ENCODE measurements around the gene MEIOB.
A peak's percentile ranks its signal among the peaks of the same experiment; 100 is the strongest.

The MEIOB gene

DNA sequence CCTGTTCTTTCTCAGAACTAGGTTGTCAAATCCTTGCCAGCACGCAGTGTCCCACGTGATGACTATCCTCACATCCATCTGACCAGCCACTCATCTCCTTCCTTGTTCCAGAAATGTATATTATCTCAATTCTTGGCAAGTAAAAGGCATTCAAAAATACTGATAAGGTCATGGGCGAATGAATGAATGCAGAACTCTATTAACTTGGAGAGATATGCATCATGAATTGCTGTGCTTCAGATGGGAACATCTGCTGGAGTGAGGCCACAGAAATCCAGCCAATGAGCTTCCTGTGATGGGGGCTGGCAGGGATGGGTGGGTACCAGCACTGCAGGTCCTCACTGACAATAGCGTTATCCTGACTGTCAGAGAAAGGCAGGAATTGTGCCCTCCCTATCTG is 26.0 kb downstream of the MEIOB start:
- CTCF ChIA-PET: no interaction called here
- peaks cover 16% of the 10 kb centered on the region for H3K27me3 Mint-ChIP-seq
- H3K4me3 Mint-ChIP-seq: no peak overlapping the region
- H3K36me3 Mint-ChIP-seq: no peaks in the 10 kb centered on the region
- no peaks in the 10 kb centered on the region for H3K9me3 Mint-ChIP-seq
- DNase-seq: no peak
- no peaks in the 10 kb centered on the region for H3K4me1 Mint-ChIP-seq
- no peak overlapping the region for H3K27ac Mint-ChIP-seq

DNA sequence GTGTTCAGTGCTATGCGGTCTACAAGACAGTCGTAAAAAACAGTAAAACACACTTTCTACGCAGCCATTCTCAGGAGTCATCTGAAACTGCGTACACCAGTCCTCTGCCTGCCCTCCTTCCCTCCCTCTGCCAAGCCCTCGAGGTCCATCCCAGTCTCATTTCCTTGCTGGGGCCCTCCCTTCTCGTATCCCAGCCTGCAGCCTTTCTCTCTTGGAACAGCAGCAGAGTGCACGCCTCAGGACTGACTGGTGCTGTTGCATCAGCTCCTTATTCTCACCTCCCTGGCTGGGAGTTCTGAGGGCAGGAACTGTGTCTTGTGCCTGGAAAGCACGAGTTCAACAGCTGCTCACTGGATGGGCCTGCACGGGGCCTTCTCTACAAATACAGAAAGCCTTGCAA is 32.4 kb downstream of the MEIOB start:
- H3K4me1 Mint-ChIP-seq: no peaks in the 10 kb centered on the region
- no peaks in the 10 kb centered on the region for H3K9me3 Mint-ChIP-seq
- H3K36me3 Mint-ChIP-seq: no peaks in the 10 kb centered on the region
- DNase-seq: no peak
- no peak overlapping the region for H3K27ac Mint-ChIP-seq
- no peaks in the 10 kb centered on the region for H3K27me3 Mint-ChIP-seq
- CTCF ChIA-PET: no interaction called here
- H3K4me3 Mint-ChIP-seq: no peak overlapping the region

DNA sequence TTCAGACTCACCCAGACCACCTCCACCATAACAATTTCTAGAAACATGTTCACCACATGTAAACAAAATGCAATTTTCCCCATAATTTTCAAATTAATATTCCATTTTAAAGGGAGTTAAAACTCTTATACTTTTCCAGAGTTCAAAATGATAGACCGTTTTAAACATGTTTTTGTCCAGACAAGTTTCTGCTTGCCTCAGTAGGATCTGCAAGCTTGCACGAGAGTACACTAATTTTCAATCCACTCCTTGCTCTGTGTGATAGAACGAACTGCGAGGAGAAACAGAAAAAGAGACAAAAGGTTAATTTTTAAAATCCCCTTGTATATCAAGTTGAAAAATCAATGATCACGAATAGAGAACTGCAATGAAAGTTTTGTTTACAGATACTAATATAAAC is 37.9 kb downstream of the MEIOB start:
- Mint-ChIP-seq H3K27ac (no peak overlapping the region), H3K36me3 (peaks cover 2% of the 10 kb centered on the region), H3K9me3 (no peaks in the 10 kb centered on the region), H3K4me1 (peaks cover 7% of the 10 kb centered on the region), H3K4me3 (no peak overlapping the region), H3K27me3 (no peaks in the 10 kb centered on the region)
- no peak for DNase-seq
- CTCF ChIA-PET: no interaction called here

DNA sequence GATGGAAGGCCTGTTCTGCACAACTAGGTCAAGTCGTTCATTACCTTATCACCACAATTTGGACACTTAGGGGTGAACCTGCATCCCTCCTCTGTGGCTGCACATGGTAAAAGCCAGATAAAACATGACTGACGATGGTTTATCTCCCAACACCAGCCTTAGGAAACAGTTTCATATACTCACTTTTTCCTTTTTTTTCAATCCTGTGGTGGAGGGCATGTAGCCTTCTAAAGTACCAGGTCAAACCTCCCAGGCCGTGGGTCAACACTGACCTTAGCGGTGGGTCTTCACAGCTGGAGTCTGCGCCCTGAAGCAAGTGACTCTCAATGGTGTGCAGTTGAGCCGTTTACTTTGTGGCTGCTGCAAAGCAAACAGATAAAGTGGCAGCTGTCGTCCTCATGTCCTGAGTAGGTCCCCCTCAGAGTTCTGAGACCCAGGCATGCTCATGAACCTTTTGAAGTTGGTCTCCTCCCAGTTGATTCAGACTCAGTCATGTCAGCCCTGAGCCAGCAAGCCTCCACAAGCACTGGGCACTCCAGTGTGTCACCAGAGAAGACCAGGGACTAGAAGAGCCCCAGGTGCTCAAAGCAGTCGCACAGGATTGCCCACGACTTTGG is 39.0 kb downstream of the MEIOB start:
- H3K4me3 Mint-ChIP-seq: no peak overlapping the region
- CTCF ChIA-PET: no interaction called here
- DNase-seq: no peak
- H3K27me3 Mint-ChIP-seq: no peaks in the 10 kb centered on the region
- peaks cover 17% of the 10 kb centered on the region for H3K4me1 Mint-ChIP-seq
- no peaks in the 10 kb centered on the region for H3K9me3 Mint-ChIP-seq
- H3K36me3 Mint-ChIP-seq: peaks cover 2% of the 10 kb centered on the region
- H3K27ac Mint-ChIP-seq: no peak overlapping the region

DNA sequence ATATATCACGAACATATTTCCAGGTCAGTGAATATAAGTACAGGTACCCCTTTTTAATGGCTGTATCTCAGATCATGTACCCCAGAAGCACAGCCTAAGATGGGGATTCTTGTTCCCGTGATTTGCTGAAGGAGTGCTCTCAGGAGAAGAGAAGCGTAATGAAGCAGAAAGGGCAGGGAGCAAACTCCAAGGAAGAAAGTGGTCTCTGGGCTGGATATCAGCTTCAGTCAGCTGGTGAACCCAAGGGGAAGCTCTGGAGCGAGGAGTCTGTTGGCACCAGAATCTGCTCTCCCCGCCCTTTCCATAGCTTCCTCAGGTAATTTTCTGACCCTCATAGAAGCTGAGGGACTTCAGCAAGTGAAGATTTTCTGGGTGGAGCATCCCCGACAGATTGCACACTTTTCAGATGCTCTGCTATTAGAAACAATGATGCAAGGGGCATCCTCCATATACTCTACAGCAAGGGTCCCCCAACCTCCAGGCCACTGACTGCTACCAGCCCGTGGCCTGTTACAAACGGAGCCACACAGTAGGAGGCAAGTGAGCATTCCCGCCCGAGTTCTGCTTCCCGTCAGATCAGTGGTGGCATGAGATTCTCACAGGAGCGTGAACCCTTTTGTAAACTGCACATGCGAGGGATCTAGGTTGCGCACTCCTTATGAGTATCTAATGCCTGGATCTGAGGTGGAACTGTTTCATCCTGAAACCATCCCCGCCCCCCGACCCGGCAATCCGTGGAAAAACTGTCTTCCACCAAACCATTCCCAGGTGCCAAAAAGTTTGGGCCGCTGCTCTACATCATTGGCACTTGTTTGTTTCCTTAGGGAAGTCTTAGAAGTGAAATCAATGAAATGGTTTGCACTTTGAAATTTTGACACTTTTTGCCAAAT is 40.5 kb downstream of the MEIOB start:
- Mint-ChIP-seq H3K9me3 (no peaks in the 10 kb centered on the region), H3K36me3 (peaks cover 2% of the 10 kb centered on the region), H3K27ac (no peak overlapping the region), H3K4me1 (peaks cover 24% of the 10 kb centered on the region), H3K4me3 (no peak overlapping the region), H3K27me3 (peaks cover 5% of the 10 kb centered on the region)
- CTCF ChIA-PET: no interaction called here
- DNase-seq: no peak

DNA sequence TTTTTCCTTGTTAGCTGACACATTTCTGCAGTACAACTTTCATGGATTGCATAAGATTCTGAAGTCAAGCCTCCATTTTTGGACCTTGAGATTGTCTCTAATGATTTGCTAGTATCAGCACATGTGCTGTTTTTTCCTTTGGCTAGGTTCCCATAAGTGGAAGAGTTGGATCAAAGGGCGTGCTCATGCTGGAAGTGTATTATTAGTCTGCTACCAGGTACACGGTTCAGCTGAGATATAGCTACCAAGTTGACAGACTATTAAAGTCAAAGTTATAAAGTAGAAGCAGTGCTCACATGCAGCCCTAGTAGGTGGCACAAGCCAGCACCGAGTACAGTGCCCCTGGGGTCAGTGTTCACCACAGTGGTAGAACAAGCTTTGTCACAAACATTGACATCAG is 41.8 kb downstream of the MEIOB start:
- Mint-ChIP-seq H3K36me3 (peaks cover 2% of the 10 kb centered on the region), H3K4me3 (no peak overlapping the region), H3K27me3 (peaks cover 5% of the 10 kb centered on the region), H3K27ac (no peak overlapping the region), H3K4me1 (peaks cover 32% of the 10 kb centered on the region), H3K9me3 (no peaks in the 10 kb centered on the region)
- CTCF ChIA-PET: no interaction called here
- no peak for DNase-seq

DNA sequence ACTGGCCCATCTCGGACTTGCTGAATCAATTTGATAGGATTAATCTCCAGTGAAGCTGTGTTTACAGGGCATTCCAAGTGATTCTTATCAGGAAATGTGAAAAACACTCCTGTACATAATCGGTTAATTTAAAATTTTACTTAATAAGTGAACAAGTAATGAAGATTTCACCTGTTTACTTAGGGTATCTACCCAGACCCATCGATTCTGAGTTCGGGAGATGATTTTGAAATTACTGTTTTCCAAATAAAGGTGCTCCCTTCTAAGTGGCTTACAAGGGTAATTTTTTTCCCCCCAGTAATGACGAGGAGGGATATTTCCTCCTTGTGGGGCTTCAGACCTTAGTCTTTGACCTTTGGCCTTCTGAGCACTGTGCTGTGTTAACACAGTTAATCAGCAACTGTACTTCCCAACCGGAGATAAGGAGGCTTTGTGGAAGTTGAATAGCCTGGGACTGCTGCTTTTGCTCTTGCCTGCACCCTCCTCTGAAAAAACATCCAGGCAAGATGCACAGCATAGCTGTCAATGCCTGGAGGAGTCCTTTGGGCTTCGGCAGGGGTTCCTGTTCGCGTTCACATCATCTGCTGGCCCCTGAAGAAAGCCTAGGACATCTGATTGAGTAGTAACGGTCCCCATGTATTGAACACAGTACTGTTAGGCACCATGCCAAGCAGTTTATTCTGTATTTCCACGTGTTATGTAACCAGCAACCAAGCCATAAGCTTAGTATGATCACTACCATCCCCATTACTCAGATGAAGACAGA is 43.1 kb downstream of the MEIOB start:
- Mint-ChIP-seq H3K36me3 (peaks cover 2% of the 10 kb centered on the region), H3K27ac (no peak overlapping the region), H3K4me3 (peak overlapping the region; percentile 49), H3K4me1 (peaks cover 40% of the 10 kb centered on the region), H3K27me3 (peaks cover 5% of the 10 kb centered on the region), H3K9me3 (no peaks in the 10 kb centered on the region)
- CTCF ChIA-PET: no interaction called here
- DNase-seq: no peak

DNA sequence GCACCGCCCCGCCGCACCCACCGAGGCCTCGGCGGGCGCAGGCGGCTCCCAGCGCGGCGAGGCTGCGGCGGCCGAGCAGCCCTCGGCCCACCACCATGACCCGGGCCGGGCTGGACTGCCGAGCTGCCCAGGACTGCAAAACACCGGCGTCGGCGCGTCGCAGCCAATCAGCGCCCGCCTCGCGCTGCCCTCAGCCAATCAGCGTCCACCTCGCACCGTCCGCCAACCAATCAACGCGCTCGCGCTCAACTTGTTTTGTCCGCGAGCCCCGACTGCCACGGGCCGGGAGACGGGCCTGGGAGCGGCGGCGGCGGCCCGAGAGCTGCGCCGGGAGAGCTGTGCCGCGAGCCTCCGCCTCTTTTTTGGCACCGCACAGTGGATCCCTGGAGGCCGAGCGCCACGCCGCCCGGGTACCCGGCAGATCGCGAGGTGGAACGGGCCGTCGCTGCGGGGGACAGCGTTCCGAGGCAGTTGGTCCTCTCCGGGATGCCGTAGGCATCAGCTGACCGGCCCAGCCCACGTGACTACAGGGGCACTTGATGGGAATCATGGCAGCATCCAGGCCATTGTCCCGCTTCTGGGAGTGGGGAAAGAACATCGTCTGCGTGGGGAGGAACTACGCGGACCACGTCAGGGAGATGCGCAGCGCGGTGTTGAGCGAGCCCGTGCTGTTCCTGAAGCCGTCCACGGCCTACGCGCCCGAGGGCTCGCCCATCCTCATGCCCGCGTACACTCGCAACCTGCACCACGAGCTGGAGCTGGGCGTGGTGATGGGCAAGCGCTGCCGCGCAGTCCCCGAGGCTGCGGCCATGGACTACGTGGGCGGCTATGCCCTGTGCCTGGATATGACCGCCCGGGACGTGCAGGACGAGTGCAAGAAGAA is 45.0 kb downstream of the MEIOB start, which contains the start of the genes FAHD1 and HAGH:
Gene FAHD1 (plus strand): TSS at position 516 of the 883 bp plus-strand sequence. CDS start 33 bp downstream, at position 549.
Gene HAGH (minus strand): TSS at position 135 of the 883 bp plus-strand sequence. CDS start 38 bp downstream, at position 97.
- CTCF ChIA-PET: interaction anchor here (1.0 kb wide), 1 partner anchor 13 kb away, joined by 3 read pairs; no protein-coding TSS in a partner anchor
- Mint-ChIP-seq H3K36me3 (peaks cover 4% of the 10 kb centered on the region), H3K4me1 (peaks cover 42% of the 10 kb centered on the region), H3K27me3 (peaks cover 5% of the 10 kb centered on the region), H3K27ac (peak within 1 kb of the TSS; percentile 94), H3K4me3 (peak within 1 kb of the TSS; percentile 90), H3K9me3 (no peaks in the 10 kb centered on the region)
- DNase-seq: peak; percentile 91

DNA sequence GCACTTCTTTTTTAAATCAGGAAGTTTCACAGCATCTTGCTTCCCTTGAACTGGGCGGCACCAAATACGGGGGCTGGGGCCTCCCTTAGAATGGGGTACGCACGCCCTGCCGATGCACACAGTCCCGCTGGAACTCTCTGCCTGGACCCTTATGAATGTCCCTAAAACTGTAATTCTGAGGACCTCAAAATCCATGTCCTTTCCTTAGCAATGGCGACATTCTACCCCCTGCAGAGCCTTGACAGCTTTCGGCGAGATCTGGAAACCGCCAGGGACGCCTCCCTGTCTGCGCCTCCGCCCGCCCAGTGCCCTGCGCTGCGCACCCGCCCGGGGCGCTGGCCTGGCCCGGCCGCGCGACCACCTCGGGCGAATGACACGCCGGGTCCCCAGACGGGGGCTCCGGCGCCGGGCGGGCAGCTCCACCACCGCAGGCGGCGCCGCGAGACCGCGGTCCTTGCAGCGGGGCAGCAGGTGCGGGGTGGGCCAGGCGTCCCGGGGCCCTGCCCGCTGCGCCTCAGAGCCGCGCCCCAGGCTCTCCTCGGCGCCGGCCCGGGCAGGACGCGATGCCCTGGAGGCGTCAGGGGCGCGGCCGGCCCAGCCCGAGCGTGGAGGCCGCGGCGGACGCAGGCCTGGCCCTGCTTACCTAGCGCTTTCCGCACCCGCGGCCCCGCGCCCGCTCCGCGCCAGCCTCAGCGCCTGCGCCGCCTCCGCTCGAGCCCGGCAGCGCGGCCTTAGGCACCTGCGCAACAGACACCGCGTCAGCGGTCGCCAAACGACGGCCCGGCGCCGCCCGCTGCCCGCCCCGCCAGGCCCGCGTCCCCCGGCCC is 45.9 kb downstream of the MEIOB start:
- CTCF ChIA-PET: no interaction called here
- peak; percentile 79 for DNase-seq
- H3K27me3 Mint-ChIP-seq: peaks cover 5% of the 10 kb centered on the region
- peaks cover 42% of the 10 kb centered on the region for H3K4me1 Mint-ChIP-seq
- no peaks in the 10 kb centered on the region for H3K9me3 Mint-ChIP-seq
- peak overlapping the region; percentile 82 for H3K4me3 Mint-ChIP-seq
- peaks cover 3% of the 10 kb centered on the region for H3K36me3 Mint-ChIP-seq
- peak overlapping the region; percentile 91 for H3K27ac Mint-ChIP-seq

DNA sequence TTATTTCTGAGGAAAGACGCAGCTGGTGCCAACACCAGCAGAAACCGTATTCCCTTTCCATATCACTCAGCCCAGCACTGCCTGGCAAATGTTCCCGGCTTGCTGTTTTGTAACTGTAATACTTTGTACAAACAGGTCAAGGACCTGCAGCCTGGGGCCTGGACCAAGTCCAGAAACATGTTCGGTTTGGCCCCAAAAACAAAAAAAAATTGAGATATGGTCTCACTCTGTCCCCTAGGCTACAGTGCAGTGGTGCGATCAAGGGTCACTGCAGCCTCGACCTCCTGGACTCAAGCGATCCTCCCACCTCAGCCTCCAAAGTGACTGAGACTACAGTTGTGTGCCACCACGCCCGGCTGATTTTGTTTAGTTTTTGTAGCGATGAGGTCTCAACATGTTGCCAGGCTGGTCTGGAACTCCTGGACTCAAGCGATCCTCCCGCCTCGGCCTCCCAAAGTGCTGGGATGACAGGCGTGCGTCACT is 46.5 kb downstream of the MEIOB start:
- Mint-ChIP-seq H3K36me3 (peaks cover 1% of the 10 kb centered on the region), H3K27ac (peak overlapping the region; percentile 91), H3K4me3 (peak overlapping the region; percentile 82), H3K9me3 (no peaks in the 10 kb centered on the region), H3K27me3 (peaks cover 5% of the 10 kb centered on the region), H3K4me1 (peaks cover 40% of the 10 kb centered on the region)
- CTCF ChIA-PET: no interaction called here
- no peak for DNase-seq

DNA sequence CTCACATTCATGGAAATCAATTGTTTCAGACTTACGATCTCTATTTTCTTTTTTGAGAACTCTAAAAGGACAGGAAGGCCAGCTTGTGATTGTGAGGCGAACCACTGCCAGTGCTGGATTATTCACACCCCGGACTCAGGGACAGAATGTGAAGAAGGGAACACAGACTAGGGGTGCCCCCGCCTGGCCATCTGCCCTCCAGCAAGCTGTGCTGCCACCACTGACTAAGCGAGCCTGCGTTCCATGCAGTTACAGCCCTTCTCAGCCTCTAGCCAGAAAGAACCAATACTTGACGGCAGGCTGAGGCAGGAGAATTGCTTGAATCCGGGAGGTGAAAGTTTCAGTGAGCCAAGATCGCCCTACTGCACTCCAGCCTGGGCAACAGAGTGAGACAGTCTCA is 48.1 kb downstream of the MEIOB start:
- DNase-seq: peak; percentile 29
- Mint-ChIP-seq H3K27ac (no peak overlapping the region), H3K4me3 (peak overlapping the region; percentile 23), H3K4me1 (peaks cover 32% of the 10 kb centered on the region), H3K9me3 (no peaks in the 10 kb centered on the region), H3K36me3 (peaks cover 1% of the 10 kb centered on the region), H3K27me3 (peaks cover 5% of the 10 kb centered on the region)
- CTCF ChIA-PET: interaction anchor here (1.1 kb wide), 1 partner anchor 10 kb away, joined by 6 read pairs; no protein-coding TSS in a partner anchor

DNA sequence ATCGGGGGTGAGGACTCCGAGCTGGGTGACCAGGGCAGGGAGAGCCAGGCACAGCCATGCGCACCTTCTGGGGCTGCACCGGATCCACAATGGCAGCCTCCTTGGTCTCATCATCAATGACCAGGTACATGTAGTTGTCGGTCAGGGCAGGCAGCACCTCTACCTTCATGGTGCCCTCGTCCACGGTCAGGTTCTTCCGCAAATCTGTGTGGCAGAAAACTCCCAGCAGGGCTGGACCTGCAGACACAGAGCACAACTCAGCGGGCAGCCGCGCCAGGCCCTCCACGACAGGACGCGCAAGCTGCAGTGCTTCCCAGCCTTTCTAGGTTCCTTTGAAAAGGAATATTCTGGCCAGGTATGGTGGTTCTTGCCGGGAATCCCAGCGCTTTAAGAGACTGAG is 49.2 kb downstream of the MEIOB start:
- CTCF ChIA-PET: interaction anchor here (0.7 kb wide), 1 partner anchor 53 kb away, joined by 3 read pairs; no protein-coding TSS in a partner anchor
- Mint-ChIP-seq H3K9me3 (no peaks in the 10 kb centered on the region), H3K4me3 (no peak overlapping the region), H3K27ac (no peak overlapping the region), H3K36me3 (peaks cover 1% of the 10 kb centered on the region), H3K4me1 (peaks cover 24% of the 10 kb centered on the region), H3K27me3 (peaks cover 5% of the 10 kb centered on the region)
- no peak for DNase-seq

All from activated naive CD4-positive, alpha-beta T cell treated with anti-CD3 and anti-CD28 coated beads, Interleukin-2, amount 10 ng/mL, durations not matched to agents 7 days and 5 days (primary cell).